Measurements from ENCODE around the gene SPA17.

- no peak for TF ChIP-seq POLR2AphosphoS5 (IDR thresholded peaks at IDR 0.05; ENCODE audit: low read depth, low read length)
- no peak for TF ChIP-seq POLR2A (IDR thresholded peaks at IDR 0.05; ENCODE audit: low read depth, low read length)
- TF ChIP-seq TAF1 (IDR thresholded peaks at IDR 0.05; ENCODE audit: borderline replicate concordance, low read depth, low read length): no peak
These were observed 45.1 kb downstream of the SPA17 start for GRCh38 chr11:124718801-124719200.
